ENCODE measurements around the gene CEACAM8.

DNA sequence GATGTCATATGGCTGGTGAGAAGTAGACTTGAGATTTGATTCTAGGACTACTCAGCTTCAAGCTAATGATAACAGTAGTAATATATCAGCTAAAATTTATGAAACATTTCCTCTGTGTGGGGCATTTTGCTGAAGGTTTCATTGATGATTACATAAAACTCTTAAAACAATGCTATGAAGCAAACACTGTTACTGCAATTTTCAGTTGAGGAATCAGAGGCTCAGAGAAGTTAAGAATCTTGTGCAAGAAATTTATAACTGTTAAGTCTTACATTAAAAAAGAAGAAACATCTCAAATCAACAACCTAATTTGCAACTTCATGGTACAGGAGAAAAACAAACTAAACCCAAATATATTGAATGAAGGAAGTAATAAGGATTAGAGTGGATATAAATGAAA lies 10.3 kb downstream of the CEACAM8 start:
- no peak for TF ChIP-seq POLR2A (IDR thresholded peaks at IDR 0.05)
- TF ChIP-seq, protein P1, sequence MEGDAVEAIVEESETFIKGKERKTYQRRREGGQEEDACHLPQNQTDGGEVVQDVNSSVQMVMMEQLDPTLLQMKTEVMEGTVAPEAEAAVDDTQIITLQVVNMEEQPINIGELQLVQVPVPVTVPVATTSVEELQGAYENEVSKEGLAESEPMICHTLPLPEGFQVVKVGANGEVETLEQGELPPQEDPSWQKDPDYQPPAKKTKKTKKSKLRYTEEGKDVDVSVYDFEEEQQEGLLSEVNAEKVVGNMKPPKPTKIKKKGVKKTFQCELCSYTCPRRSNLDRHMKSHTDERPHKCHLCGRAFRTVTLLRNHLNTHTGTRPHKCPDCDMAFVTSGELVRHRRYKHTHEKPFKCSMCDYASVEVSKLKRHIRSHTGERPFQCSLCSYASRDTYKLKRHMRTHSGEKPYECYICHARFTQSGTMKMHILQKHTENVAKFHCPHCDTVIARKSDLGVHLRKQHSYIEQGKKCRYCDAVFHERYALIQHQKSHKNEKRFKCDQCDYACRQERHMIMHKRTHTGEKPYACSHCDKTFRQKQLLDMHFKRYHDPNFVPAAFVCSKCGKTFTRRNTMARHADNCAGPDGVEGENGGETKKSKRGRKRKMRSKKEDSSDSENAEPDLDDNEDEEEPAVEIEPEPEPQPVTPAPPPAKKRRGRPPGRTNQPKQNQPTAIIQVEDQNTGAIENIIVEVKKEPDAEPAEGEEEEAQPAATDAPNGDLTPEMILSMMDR (IDR thresholded peaks at IDR 0.05): no peak

All from gastroesophageal sphincter (tissue), 3 donors.